CD4-positive, alpha-beta T cell treated with Interleukin-6 for 4 hours (primary cell): ENCODE results near the gene STXBP5L.
"Not testable (repeated sequence)": the region's sequence is repeated elsewhere in the genome, so short reads cannot be mapped to it uniquely, and the experiment has no call there.

Source experiments
- DNase-seq: peaks from one replicate; pipeline ENCODE4 v3.0.0-alpha.2; 2020; ENCODE audit warnings: mixed read lengths

Gene STXBP5L

GRCh38 chr3:121063628-121064027 is 155.6 kb downstream of the STXBP5L start:
- DNase-seq, result no peak

GRCh38 chr3:121064121-121064520 is 156.1 kb downstream of the STXBP5L start:
- DNase-seq, result no peak

DNA sequence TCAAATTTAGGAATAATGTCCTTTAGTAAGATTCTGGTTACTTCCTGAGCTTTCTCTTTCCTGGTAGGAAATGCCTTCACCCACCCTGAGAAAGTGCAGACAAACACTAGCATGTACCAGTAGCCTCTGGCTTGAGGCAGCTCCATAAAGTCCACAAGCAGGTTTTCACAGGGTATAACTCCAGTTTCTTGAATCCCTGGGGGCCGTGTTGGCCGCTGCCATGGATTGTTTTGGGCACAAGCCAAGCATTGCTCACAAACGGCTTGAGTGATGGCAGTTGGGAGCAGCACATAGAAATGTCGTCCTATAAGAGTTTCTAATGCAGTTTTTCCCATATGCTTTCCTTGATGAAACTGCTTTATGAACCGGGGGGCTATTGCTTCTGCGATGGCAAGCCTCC is 164.1 kb downstream of the STXBP5L start:
- DNase-seq, result no peak

DNA sequence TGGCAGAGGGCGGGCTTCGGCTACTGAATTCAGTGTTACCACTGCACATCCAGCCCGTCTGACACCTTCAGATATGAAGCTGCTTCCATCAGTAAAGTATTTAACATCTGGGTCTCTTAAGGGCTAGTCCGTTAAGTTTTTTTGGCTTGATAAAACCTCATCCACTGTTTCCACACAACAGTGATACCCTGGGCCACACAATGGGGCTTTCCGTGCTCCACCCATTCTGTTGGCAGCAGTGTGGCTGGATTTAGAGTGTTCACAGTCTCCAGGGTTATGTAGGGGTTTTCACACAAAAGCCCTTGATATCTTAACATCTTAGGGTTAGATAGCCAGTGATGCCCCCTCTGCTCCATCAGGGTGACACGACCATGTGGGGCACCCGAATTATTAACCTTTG is 165.0 kb downstream of the STXBP5L start:
- DNase-seq, result no peak

- DNase-seq, result no peak
Measured at GRCh38 chr3:121075191-121075590, 167.2 kb downstream of the STXBP5L start.

GRCh38 chr3:121078378-121079101 is 170.5 kb downstream of the STXBP5L start:
- not testable (repeated sequence) for DNase-seq

DNA sequence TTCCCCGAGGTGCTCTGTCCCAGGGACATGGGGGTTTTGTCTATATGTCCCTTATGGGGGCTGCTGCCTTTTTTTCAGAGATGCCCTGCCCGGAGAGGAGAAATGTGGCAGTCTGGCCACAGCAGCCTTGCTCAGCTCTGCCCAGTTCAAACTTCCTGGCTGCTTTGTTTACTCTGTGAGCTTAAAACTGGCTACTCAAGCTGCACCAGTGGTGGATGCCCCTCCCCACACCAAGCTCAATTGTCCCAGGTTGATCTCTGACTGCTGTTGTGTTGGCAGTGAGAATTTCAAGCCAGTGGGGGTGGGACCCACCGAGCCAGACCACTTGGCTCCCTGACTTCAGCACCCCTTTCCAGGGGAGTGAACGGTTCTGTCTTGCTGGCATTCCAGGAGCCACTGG is 188.9 kb downstream of the STXBP5L start:
- no peak for DNase-seq

- not testable (repeated sequence) for DNase-seq
Measured at GRCh38 chr3:121111086-121111485, 203.1 kb downstream of the STXBP5L start.

GRCh38 chr3:121111914-121112612 is 204.1 kb downstream of the STXBP5L start:
- DNase-seq, result no peak

GRCh38 chr3:121126033-121126706 is 218.2 kb downstream of the STXBP5L start:
- DNase-seq, result no peak

GRCh38 chr3:121126707-121127035 is 218.7 kb downstream of the STXBP5L start:
- DNase-seq, result no peak

- no peak for DNase-seq
Measured at GRCh38 chr3:121152573-121152972, 244.6 kb downstream of the STXBP5L start.

- DNase-seq, result no peak
Measured at GRCh38 chr3:121153851-121154250, 245.8 kb downstream of the STXBP5L start.

DNA sequence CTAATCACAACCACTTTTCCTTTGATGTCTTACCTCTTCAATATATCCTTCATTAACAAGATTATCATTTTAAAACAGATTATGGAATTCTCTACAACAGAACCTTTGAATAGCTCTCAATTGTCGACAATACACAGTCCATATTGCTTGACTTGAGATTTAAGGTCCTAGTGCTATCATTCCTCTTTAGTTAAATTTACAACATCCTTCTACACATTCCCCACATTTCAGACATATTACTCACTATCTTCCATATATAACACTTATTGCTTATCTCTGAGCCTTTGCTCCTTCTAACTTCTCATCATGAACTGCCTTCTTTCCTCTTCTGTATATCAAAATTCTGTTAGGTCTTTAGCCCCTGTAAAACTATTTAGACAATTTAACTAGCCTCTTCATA is 247.0 kb downstream of the STXBP5L start:
- no peak for DNase-seq

GRCh38 chr3:121165397-121165837 is 257.4 kb downstream of the STXBP5L start:
- DNase-seq, result no peak

DNA sequence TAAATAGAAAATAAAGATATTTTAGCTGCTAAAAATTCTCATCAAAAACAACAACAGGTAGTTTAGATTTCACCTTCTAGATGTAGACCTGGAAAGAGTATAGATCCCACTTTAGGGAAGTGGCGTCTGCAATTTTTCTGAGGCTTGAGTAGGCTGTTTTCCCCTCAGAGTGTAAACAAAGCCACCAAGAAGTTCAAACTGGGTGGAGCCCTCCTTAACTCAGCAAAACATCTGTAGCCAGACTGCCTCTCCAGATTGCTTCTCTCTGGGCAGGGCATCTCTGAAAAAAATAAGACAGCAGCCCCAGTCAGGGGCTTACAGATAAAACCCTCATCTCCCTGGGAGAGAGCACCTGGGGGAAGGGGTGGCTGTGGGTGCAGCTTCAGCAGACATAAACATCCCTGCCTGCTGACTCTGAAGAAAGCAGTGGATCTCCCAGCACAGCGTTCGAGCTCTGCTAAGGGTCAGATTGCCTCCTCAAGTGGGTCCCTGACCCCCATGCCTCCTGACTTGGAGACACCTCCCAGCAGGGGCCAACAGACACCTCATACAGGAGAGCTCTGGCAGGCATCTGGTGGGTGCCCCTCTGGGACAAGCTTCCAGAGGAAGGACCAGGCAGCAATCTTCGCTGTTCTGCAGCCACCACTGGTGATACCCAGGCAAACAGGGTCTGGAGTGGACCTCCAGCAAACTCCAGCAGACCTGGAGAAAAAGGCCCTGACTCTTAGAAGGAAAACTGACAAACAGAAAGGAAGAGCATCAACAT is 259.6 kb downstream of the STXBP5L start:
- DNase-seq, result no peak

DNA sequence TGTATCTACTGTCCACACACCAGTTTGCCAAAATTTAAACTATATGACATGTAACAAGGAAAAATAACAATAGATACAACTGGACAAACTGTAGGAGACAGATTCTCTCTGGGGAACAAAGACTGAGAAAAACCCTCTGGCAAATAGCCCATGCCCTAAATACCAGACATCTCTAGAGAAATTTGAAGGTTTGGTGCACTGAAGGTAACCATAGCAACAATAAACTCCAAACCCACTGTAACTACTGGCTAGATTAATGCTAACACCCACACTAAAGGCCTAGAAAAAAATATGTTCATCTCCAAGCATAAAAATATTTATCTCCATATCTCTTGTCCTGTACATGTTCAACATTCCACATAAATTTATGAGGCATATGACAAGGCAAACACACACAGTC is 267.1 kb downstream of the STXBP5L start:
- no peak for DNase-seq

GRCh38 chr3:121190626-121191025 is 282.6 kb downstream of the STXBP5L start:
- not testable (repeated sequence) for DNase-seq

GRCh38 chr3:121202573-121202972 is 294.6 kb downstream of the STXBP5L start:
- no peak for DNase-seq

- no peak for DNase-seq
Measured at GRCh38 chr3:121223116-121223515, 315.1 kb downstream of the STXBP5L start.

GRCh38 chr3:121228971-121229370 is 321.0 kb downstream of the STXBP5L start:
- no peak for DNase-seq

- DNase-seq, result not testable (repeated sequence)
Measured at GRCh38 chr3:121230194-121230593, 322.2 kb downstream of the STXBP5L start.

GRCh38 chr3:121231872-121232271 is 323.9 kb downstream of the STXBP5L start:
- DNase-seq, result no peak
